B cell (primary cell): ENCODE results near the gene EIF4E2. TPM values are rescaled to one million over a fixed set of nuclear protein-coding genes. Genes with fewer than 3 reads are reported as not detected.

Source experiments
- ATAC-seq: fragments of 200-7000 bp; cut with Tn5 transposase; one replicate; pipeline ENCODE4 v1.10.0; 2021; ENCODE audit warnings: low read depth, mild to moderate bottlenecking, moderate number of reproducible peaks, moderate library complexity
- CTCF ChIA-PET: fragments of 350-600 bp; sonication (Branson Sonifier 250); formaldehyde crosslinking; loops from one replicate; lab custom pipeline; 2021; ENCODE audit warnings: antibody characterized with exemption, inconsistent platforms; lab: Charles Lee
- POLR2A ChIA-PET: fragments of 350-600 bp; sonication (Branson Sonifier 250); formaldehyde crosslinking; loops from one replicate; lab custom pipeline; 2021; ENCODE audit warnings: antibody characterized with exemption; lab: Charles Lee
- DNase-seq: peaks from one replicate; pipeline ENCODE4 v3.0.0; 2013
- H2AFZ ChIP-seq: 2 replicates; pipeline ENCODE4 v1.6.1; 2012; ENCODE audit warnings: mild to moderate bottlenecking, low read depth, low read length; ENCODE audit not compliant: insufficient read depth, poor library complexity, severe bottlenecking
- H3K27ac ChIP-seq, 2 donors: 1 replicate in 1 of 2; 2 replicates in 1 of 2; pipeline ENCODE4 v1.5.1; 2012 to 2013; ENCODE audit warnings: low read length in 2 of 2, mild to moderate bottlenecking in 2 of 2, moderate library complexity in 1 of 2
- H3K27me3 ChIP-seq, 4 experiments: fragments of 200-600 bp in 1 of 4; sonication (generic) in 1 of 4; replicated peaks in 1 of 4; 1 replicate in 2 of 4; 2 replicates in 2 of 4; pipeline versions ENCODE4 v1.6.1 to v1.7.0; 2013 to 2016; ENCODE audit warnings: low read length in 3 of 4, mild to moderate bottlenecking in 2 of 4, mixed read lengths in 1 of 4, moderate library complexity in 1 of 4; ENCODE audit not compliant: insufficient read depth in 4 of 4, control insufficient read depth in 3 of 4; ENCODE audit errors: control extremely low read depth in 1 of 4
- H3K36me3 ChIP-seq, 2 experiments: replicated peaks in 1 of 2; 1 replicate in 1 of 2; 2 replicates in 1 of 2; pipeline versions ENCODE4 v1.6.1 to v1.7.1; 2013; ENCODE audit warnings: low read length in 1 of 2; ENCODE audit not compliant: insufficient read depth in 2 of 2, control insufficient read depth in 1 of 2; ENCODE audit errors: control extremely low read depth in 1 of 2, extremely low read depth in 1 of 2
- H3K4me1 ChIP-seq, 2 donors: fragments of 200-600 bp in 1 of 2; sonication (generic) in 1 of 2; 1 replicate in 1 of 2; 2 replicates in 1 of 2; pipeline versions ENCODE4 v1.5.1 to v1.6.1; 2013 to 2017; ENCODE audit warnings: low read length in 2 of 2; ENCODE audit not compliant: control insufficient read depth in 2 of 2, insufficient read depth in 2 of 2
- H3K4me2 ChIP-seq: replicated peaks from 2 replicates; pipeline ENCODE3; 2012; ENCODE audit warnings: mild to moderate bottlenecking, low read depth, low read length; ENCODE audit not compliant: poor library complexity, severe bottlenecking
- H3K4me3 ChIP-seq, 5 experiments: fragments of 200-600 bp in 1 of 5; sonication (generic) in 1 of 5; 1 replicate in 3 of 5; 2 replicates in 2 of 5; pipeline versions ENCODE4 v1.5.1 to v1.7.0; 2011 to 2016; ENCODE audit warnings: low read length in 4 of 5, mild to moderate bottlenecking in 4 of 5, low read depth in 2 of 5, control low read depth in 1 of 5, moderate library complexity in 1 of 5; ENCODE audit not compliant: insufficient read depth in 1 of 5; ENCODE audit errors: control extremely low read depth in 1 of 5, extremely low read depth in 1 of 5
- H3K79me2 ChIP-seq: fragments of 200-600 bp; sonication (generic); one replicate; pipeline ENCODE4 v1.6.0; 2016; ENCODE audit warnings: low read length; ENCODE audit not compliant: control insufficient read depth, insufficient read depth
- H3K9ac ChIP-seq: fragments of 200-600 bp; sonication (generic); 2 replicates; pipeline ENCODE4 v1.6.1; 2017; ENCODE audit warnings: mild to moderate bottlenecking, low read length, moderate library complexity
- H3K9me3 ChIP-seq, 3 donors: one replicate each; pipeline versions ENCODE4 v1.6.1 to v1.7.1; 2013; ENCODE audit warnings: low read length in 2 of 3; ENCODE audit not compliant: control insufficient read depth in 2 of 3, insufficient read depth in 1 of 3; ENCODE audit errors: control extremely low read depth in 1 of 3
- H4K20me1 ChIP-seq: 2 replicates; pipeline ENCODE4 v1.6.0; 2012; ENCODE audit warnings: mild to moderate bottlenecking, low read length; ENCODE audit not compliant: insufficient read depth, control insufficient read depth, poor library complexity, severe bottlenecking
- H3K27ac Mint-ChIP-seq: one replicate; pipeline ENCODE4 v1.8.0; 2021; ENCODE audit warnings: mixed read lengths
- H3K27me3 Mint-ChIP-seq: one replicate; pipeline ENCODE4 v1.8.0; 2021; ENCODE audit warnings: mixed read lengths
- H3K4me1 Mint-ChIP-seq: one replicate; pipeline ENCODE4 v1.8.0; 2021; ENCODE audit warnings: mixed read lengths
- H3K4me3 Mint-ChIP-seq: one replicate; pipeline ENCODE4 v1.8.0; 2021; ENCODE audit warnings: mixed read lengths
- H3K9me3 Mint-ChIP-seq: one replicate; pipeline ENCODE4 v1.8.0; 2022; ENCODE audit warnings: mixed read lengths; ENCODE audit not compliant: insufficient read depth
- EZH2 ChIP-seq: IDR thresholded peaks from 2 replicates; pipeline ENCODE4 v1.6.1; 2012; ENCODE audit warnings: borderline replicate concordance, low read depth, mild to moderate bottlenecking, moderate library complexity, low read length; ENCODE audit not compliant: insufficient read depth, poor library complexity, severe bottlenecking
- WGBS: methylation state at CpG from one replicate; pipeline ENCODE4 v1.1.5; 2013; ENCODE audit warnings: missing lambda C conversion rate; ENCODE audit not compliant: insufficient coverage; 5-methylcytosine and 5-hydroxymethylcytosine counted together
- intact Hi-C: fragments of 100-400 bp; cut with micrococcal nuclease; formaldehyde crosslinking; loops from one replicate; pipeline ENCODE4 v1.10.0; 2022
- polyA plus RNA-seq: library from polyadenylated mRNA; depleted of rRNA; stranded (reverse); fragments of >200 nt; gene quantifications from 2 replicates; pipeline ENCODE4 v1.2.3, GENCODE V29; 2012
- total RNA-seq, 2 donors: library from RNA; stranded (reverse); fragments of 120-200 nt in 1 of 2; gene quantifications; 1 replicate in 1 of 2; 2 replicates in 1 of 2; pipeline versions ENCODE4 v1.2.3 to v1.2.4, GENCODE V29; 2013 to 2022
- TF ChIP-seq, protein P1 (sequence below): fragments of 200-600 bp; IDR thresholded peaks from one replicate; pipeline ENCODE4 v1.8.0; 2022; ENCODE audit warnings: antibody characterized with exemption, mild to moderate bottlenecking

The EIF4E2 gene
- total and polyA plus RNA-seq, 2 donors (not counting 1 experiment from before 2014, with no cell fraction given): 17.9 to 67.0 TPM

DNA sequence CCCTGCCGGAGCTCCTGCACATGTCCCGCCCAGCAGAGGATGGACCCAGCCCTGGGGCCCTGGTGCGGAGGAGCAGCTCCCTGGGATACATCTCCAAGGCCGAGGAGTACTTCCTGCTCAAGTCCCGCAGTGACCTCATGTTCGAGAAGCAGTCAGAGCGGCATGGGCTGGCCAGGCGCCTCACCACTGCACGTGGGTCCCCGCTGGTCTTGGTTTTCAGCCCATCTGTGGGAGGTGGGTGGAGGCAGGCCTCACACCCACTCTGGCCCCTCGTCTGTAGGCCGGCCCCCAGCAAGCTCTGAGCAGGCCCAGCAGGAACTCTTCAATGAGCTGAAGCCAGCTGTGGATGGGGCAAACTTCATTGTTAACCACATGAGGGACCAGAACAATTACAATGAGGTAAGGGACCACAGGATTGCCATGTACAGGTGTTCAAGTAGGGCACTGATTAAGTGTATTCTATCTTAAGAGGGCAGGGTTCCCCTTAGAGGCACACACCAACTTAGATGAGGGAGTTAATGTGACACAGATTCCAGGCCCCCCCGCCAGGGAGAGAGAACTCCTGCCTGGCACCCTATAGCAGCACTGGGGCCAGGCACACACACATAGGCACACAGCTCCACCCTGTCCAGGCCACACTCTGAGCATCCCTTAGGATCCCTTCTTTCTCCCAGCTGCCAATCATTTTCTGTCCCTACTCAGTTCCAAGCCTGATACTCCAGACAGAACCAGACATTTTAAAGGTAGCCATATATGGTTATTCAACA lies 16.4 kb upstream of the EIF4E2 start:
- H3K27ac ChIP-seq: no peak overlapping the region
- DNase-seq: no peak

More for the DNA sequence above, 16.4 kb upstream of the EIF4E2 start:
- Histone ChIP-seq H3K36me3 (no peaks in the 10 kb centered on the region), H3K9ac (no peak overlapping the region), H3K27me3 (peaks cover 0 to 17% (median 7%) of the 10 kb centered on the region in 4 experiments), H4K20me1 (no peaks in the 10 kb centered on the region), H3K4me2 (no peak overlapping the region), H3K4me1 (peaks cover 0 to 5% of the 10 kb centered on the region in 2 donors), H3K9me3 (peaks cover 0 to 18% (median 7%) of the 10 kb centered on the region in 3 donors), H3K4me3 (no peak overlapping the region), H2AFZ (no peak overlapping the region), H3K79me2 (no peaks in the 10 kb centered on the region)
- WGBS: 90% methylated on average over 13 of the region's 13 CpGs
- CTCF ChIA-PET: no interaction called here
- H3K4me3 Mint-ChIP-seq: no peak overlapping the region
- H3K4me1 Mint-ChIP-seq: peaks cover 8% of the 10 kb centered on the region
- TF ChIP-seq, protein P1, sequence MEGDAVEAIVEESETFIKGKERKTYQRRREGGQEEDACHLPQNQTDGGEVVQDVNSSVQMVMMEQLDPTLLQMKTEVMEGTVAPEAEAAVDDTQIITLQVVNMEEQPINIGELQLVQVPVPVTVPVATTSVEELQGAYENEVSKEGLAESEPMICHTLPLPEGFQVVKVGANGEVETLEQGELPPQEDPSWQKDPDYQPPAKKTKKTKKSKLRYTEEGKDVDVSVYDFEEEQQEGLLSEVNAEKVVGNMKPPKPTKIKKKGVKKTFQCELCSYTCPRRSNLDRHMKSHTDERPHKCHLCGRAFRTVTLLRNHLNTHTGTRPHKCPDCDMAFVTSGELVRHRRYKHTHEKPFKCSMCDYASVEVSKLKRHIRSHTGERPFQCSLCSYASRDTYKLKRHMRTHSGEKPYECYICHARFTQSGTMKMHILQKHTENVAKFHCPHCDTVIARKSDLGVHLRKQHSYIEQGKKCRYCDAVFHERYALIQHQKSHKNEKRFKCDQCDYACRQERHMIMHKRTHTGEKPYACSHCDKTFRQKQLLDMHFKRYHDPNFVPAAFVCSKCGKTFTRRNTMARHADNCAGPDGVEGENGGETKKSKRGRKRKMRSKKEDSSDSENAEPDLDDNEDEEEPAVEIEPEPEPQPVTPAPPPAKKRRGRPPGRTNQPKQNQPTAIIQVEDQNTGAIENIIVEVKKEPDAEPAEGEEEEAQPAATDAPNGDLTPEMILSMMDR: no peak
- TF ChIP-seq EZH2: no peak
- ATAC-seq: no peak
- intact Hi-C loops: no loop called here
- H3K27me3 Mint-ChIP-seq: peaks cover 34% of the 10 kb centered on the region
- H3K27ac Mint-ChIP-seq: no peak overlapping the region
- H3K9me3 Mint-ChIP-seq: peaks cover 5% of the 10 kb centered on the region
- POLR2A ChIA-PET: no interaction called here
